ENCODE results near the gene OPN4. TPM values are rescaled to one million over a fixed set of nuclear protein-coding genes. Genes with fewer than 3 reads are reported as not detected.
A peak's percentile ranks its signal among the peaks of the same experiment; 100 is the strongest.

The OPN4 gene
- polyA plus RNA-seq, 1 of the 3 experiments (the other 2 are of a cell fraction): 0.03 TPM

DNA sequence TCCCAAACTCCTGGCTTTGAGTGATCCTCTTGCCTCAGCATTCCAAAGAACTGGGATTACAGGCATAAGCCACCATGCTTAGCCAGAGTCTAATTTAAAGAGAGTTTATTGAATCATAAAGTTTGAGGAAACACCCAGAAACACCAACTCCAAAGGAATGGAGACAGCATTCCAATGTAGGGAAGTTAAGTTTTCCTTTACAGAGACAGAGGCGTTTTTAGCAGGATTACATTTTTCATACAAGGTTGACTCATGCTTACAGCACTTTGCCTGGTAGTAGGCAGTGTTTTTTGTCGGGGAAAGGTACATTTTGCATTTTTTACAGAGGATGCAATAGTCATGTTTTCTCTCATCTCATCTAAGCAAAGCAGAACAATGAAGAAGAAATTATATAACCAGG, 18.9 kb upstream of the OPN4 start:
- H3K27ac ChIP-seq (ENCODE audit: low read depth in 2 of 2, low read length in 1 of 2): peak overlapping the region in 1 of 2 experiments; percentile 66; a peak in 2 of 4 replicates
- H2AFZ ChIP-seq (ENCODE audit: low read depth): no peak overlapping the region
- H4K20me1 ChIP-seq (ENCODE audit: insufficient read depth): no peaks in the 10 kb centered on the region
- no peaks in the 10 kb centered on the region for H3K36me3 ChIP-seq (replicated peaks in 1 of 2; ENCODE audit: control insufficient read depth in 1 of 2, insufficient read depth in 2 of 2, low read length in 1 of 2)
- H3K9ac ChIP-seq: 0 out of 2 replicates have a peak overlapping the region, but pooled peaks have one; percentile 2
- H3K79me2 ChIP-seq (ENCODE audit: insufficient read depth): no peaks in the 10 kb centered on the region
- ChIA-PET POLR2A (no interaction called here), CTCF (interaction anchor here (1.2 kb wide), 1 partner anchor 237 kb away, joined by 3 read pairs; no protein-coding TSS in a partner anchor)
- no peaks in the 10 kb centered on the region for H3K9me3 ChIP-seq
- no peak overlapping the region for H3K4me3 ChIP-seq (ENCODE audit: low read depth in 2 of 2, low read length in 1 of 2)
- no peaks in the 10 kb centered on the region for H3K27me3 ChIP-seq (ENCODE audit: insufficient read depth)
- no peak for DNase-seq
- peaks cover 0 to 16% of the 10 kb centered on the region in 2 experiments; a peak in 1 of 4 replicates for H3K4me1 ChIP-seq (ENCODE audit: control insufficient read depth in 1 of 2, insufficient read depth in 2 of 2, low read depth in 1 of 2, low read length in 1 of 2)
- H3K9me2 ChIP-seq: no peaks in the 10 kb centered on the region
- TF ChIP-seq YY1 (IDR thresholded peaks at IDR 0.05; ENCODE audit: low read depth): no peak
- no peak for TF ChIP-seq GATA2 (CRISPR knock-in tag; IDR thresholded peaks at IDR 0.05)
- 0 out of 2 replicates have a peak, but pooled peaks have one; percentile 33 for TF ChIP-seq RXRA (IDR thresholded peaks at IDR 0.05; ENCODE audit: borderline replicate concordance, low read depth)
- TF ChIP-seq EZH2phosphoT487 (IDR thresholded peaks at IDR 0.05; ENCODE audit: borderline replicate concordance, low read depth): no peak
- no peak for TF ChIP-seq USF2 (IDR thresholded peaks at IDR 0.05; ENCODE audit: borderline replicate concordance, low read depth, low read length)
- no peak for TF ChIP-seq FOXJ3 (CRISPR knock-in tag; IDR thresholded peaks at IDR 0.05)
- no peak for TF ChIP-seq SMC3 (IDR thresholded peaks at IDR 0.05; ENCODE audit: low read depth, low read length)
- TF ChIP-seq, protein P1, sequence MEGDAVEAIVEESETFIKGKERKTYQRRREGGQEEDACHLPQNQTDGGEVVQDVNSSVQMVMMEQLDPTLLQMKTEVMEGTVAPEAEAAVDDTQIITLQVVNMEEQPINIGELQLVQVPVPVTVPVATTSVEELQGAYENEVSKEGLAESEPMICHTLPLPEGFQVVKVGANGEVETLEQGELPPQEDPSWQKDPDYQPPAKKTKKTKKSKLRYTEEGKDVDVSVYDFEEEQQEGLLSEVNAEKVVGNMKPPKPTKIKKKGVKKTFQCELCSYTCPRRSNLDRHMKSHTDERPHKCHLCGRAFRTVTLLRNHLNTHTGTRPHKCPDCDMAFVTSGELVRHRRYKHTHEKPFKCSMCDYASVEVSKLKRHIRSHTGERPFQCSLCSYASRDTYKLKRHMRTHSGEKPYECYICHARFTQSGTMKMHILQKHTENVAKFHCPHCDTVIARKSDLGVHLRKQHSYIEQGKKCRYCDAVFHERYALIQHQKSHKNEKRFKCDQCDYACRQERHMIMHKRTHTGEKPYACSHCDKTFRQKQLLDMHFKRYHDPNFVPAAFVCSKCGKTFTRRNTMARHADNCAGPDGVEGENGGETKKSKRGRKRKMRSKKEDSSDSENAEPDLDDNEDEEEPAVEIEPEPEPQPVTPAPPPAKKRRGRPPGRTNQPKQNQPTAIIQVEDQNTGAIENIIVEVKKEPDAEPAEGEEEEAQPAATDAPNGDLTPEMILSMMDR (IDR thresholded peaks at IDR 0.05): no peak
- TF ChIP-seq, protein P2, sequence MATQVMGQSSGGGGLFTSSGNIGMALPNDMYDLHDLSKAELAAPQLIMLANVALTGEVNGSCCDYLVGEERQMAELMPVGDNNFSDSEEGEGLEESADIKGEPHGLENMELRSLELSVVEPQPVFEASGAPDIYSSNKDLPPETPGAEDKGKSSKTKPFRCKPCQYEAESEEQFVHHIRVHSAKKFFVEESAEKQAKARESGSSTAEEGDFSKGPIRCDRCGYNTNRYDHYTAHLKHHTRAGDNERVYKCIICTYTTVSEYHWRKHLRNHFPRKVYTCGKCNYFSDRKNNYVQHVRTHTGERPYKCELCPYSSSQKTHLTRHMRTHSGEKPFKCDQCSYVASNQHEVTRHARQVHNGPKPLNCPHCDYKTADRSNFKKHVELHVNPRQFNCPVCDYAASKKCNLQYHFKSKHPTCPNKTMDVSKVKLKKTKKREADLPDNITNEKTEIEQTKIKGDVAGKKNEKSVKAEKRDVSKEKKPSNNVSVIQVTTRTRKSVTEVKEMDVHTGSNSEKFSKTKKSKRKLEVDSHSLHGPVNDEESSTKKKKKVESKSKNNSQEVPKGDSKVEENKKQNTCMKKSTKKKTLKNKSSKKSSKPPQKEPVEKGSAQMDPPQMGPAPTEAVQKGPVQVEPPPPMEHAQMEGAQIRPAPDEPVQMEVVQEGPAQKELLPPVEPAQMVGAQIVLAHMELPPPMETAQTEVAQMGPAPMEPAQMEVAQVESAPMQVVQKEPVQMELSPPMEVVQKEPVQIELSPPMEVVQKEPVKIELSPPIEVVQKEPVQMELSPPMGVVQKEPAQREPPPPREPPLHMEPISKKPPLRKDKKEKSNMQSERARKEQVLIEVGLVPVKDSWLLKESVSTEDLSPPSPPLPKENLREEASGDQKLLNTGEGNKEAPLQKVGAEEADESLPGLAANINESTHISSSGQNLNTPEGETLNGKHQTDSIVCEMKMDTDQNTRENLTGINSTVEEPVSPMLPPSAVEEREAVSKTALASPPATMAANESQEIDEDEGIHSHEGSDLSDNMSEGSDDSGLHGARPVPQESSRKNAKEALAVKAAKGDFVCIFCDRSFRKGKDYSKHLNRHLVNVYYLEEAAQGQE (IDR thresholded peaks at IDR 0.05; ENCODE audit: low read depth, low read length): no peak
- no peak for TF ChIP-seq MXI1 (IDR thresholded peaks at IDR 0.05; ENCODE audit: low read depth, low read length)
- TF ChIP-seq NFIC (IDR thresholded peaks at IDR 0.05; ENCODE audit: borderline replicate concordance): peak; percentile 7; the same call in 1 of the 2 replicates
- no peak for TF ChIP-seq RFX5 (IDR thresholded peaks at IDR 0.05; ENCODE audit: low read length)
- TF ChIP-seq TEAD4 (IDR thresholded peaks at IDR 0.05; ENCODE audit: borderline replicate concordance, insufficient read depth): 0 out of 2 replicates have a peak, but pooled peaks have one; percentile 36
- TF ChIP-seq PBX3 (IDR thresholded peaks at IDR 0.05): peak; percentile 44; the same call in 1 of the 2 replicates
- 0 out of 4 replicates have a peak, but pooled peaks of 1 of the 2 experiments have one; percentile 40 for TF ChIP-seq EP300 (IDR thresholded peaks at IDR 0.05; ENCODE audit: borderline replicate concordance in 1 of 2, low read depth in 1 of 2, low read length in 1 of 2)
- no peak for TF ChIP-seq SIN3A (IDR thresholded peaks at IDR 0.05; ENCODE audit: borderline replicate concordance, low read depth, low read length)
- TF ChIP-seq NRF1 (IDR thresholded peaks at IDR 0.05; ENCODE audit: low read depth, low read length): no peak
- no peak for TF ChIP-seq CHD2 (IDR thresholded peaks at IDR 0.05; ENCODE audit: low read length, partially characterized antibody)
- TF ChIP-seq POLR2AphosphoS5 (IDR thresholded peaks at IDR 0.05; ENCODE audit: low read depth, low read length): no peak
- no peak for TF ChIP-seq RCOR1 (IDR thresholded peaks at IDR 0.05; ENCODE audit: low read length)
- peak; percentile 76 for TF ChIP-seq FOSL2 (IDR thresholded peaks at IDR 0.05; ENCODE audit: borderline replicate concordance, low read depth)
- peak; percentile 66 for TF ChIP-seq JUND (IDR thresholded peaks at IDR 0.05)
- peak; percentile 67; the same call in 1 of the 2 replicates for TF ChIP-seq TCF12 (IDR thresholded peaks at IDR 0.05)
- peaks cover 15% of the 10 kb centered on the region for H3F3A ChIP-seq (replicated peaks; ENCODE audit: insufficient read depth)
- no peak overlapping the region for H3K4me2 ChIP-seq
- 0% methylated on average over 2 of the region's 2 CpGs for WGBS (ENCODE audit: low lambda C conversion rate)
